ENCODE measurements around the gene ATP11A. TPM values are rescaled to one million over a fixed set of nuclear protein-coding genes. Genes with fewer than 3 reads are reported as not detected.

The ATP11A gene
- total and polyA plus RNA-seq, 2 donors (not counting 3 experiments of a cell fraction or from before 2014, with no cell fraction given), result 16.5 to 88.1 TPM

- no peaks in the 10 kb centered on the region for H3K27me3 ChIP-seq (ENCODE audit: control insufficient read depth in 2 of 2, insufficient read depth in 2 of 2, low read length in 2 of 2)
- no peaks in the 10 kb centered on the region for H3K9me3 ChIP-seq (replicated peaks; ENCODE audit: control insufficient read depth, insufficient read depth, low read length)
- no peak overlapping the region for H3K9ac ChIP-seq (replicated peaks; ENCODE audit: extremely low read depth, insufficient read depth, low read length)
- peaks cover 11 to 22% of the 10 kb centered on the region in 2 experiments for H3K36me3 ChIP-seq (ENCODE audit: control insufficient read depth in 2 of 2, extremely low read depth in 1 of 2, insufficient read depth in 2 of 2, low read length in 2 of 2)
- no peaks in the 10 kb centered on the region for H3K9me1 ChIP-seq (replicated peaks; ENCODE audit: control insufficient read depth, extremely low read depth, insufficient read depth, low read length)
- H2AFZ ChIP-seq (ENCODE audit: low read depth, low read length), result no peak overlapping the region
- H3K79me2 ChIP-seq (ENCODE audit: control insufficient read depth, insufficient read depth, low read length), result no peaks in the 10 kb centered on the region
- H3K4me1 ChIP-seq (ENCODE audit: control insufficient read depth, extremely low read depth, insufficient read depth, low read length), result no peaks in the 10 kb centered on the region
- dilution Hi-C loops (cut with MboI; ENCODE audit: extremely low pct_ligation_motif_present, low sequenced_read_pairs), result no loop called here
- no peaks in the 10 kb centered on the region for H4K20me1 ChIP-seq (replicated peaks; ENCODE audit: control insufficient read depth, extremely low read depth, insufficient read depth, low read length)
- no peak overlapping the region for H3K4me2 ChIP-seq (ENCODE audit: insufficient read depth, low read length)
- no peak for DNase-seq (ENCODE audit: low read depth, low spot score)
- TF ChIP-seq EZH2 (IDR thresholded peaks at IDR 0.05; ENCODE audit: borderline replicate concordance, low read depth, low read length, severe bottlenecking), result no peak
- no peak for TF ChIP-seq POLR2A (IDR thresholded peaks at IDR 0.05; ENCODE audit: low read depth, low read length)
- no peak for TF ChIP-seq CTCF (IDR thresholded peaks at IDR 0.05; ENCODE audit: extremely low read depth in 1 of 2, insufficient read depth in 1 of 2, low read depth in 1 of 2, low read length in 2 of 2)
- TF ChIP-seq FOS (IDR thresholded peaks at IDR 0.05; ENCODE audit: borderline replicate concordance, insufficient read depth, low read length), result no peak
- TF ChIP-seq GATA2 (IDR thresholded peaks at IDR 0.05; ENCODE audit: insufficient read depth, insufficient read length, low read depth, low read length), result no peak
- no peak for TF ChIP-seq MAX (IDR thresholded peaks at IDR 0.05; ENCODE audit: insufficient read depth, insufficient read length)
- no peak for TF ChIP-seq POLR2AphosphoS5 (IDR thresholded peaks at IDR 0.05; ENCODE audit: insufficient read depth, low read depth, low read length)
- TF ChIP-seq MYC (IDR thresholded peaks at IDR 0.05; ENCODE audit: low read depth, low read length), result no peak
- no peak for TF ChIP-seq JUN (IDR thresholded peaks at IDR 0.05; ENCODE audit: borderline replicate concordance, insufficient read depth, insufficient read length, low read depth)
- POLR2A ChIA-PET, result no interaction called here
- BruUV-seq (replicated peaks), result no TSS peak
- intact Hi-C loops (cut with micrococcal nuclease), result no loop called here
- H3K27ac ChIP-seq (ENCODE audit: insufficient read depth, low read depth, low read length), result no peak overlapping the region
- CTCF ChIA-PET, result no interaction called here
- H3K4me3 ChIP-seq (replicated peaks in 1 of 3; ENCODE audit: insufficient read depth in 1 of 3, low read depth in 1 of 3, low read length in 3 of 3), result no peak overlapping the region
- FAIRE-seq, result no peak
These were observed 163.0 kb downstream of the ATP11A start for GRCh38 chr13:112852808-112853207.

Data from endothelial cell of umbilical vein (primary cell).